GM19035 (cell line): ENCODE measurements around the gene IL2RA.

Experiments used
- ATAC-seq: cut with Tn5 transposase; IDR thresholded peaks from one replicate; pipeline ENCODE4 v1.9.1; 2021; ENCODE audit not compliant: unreplicated experiment

IL2RA gene

GRCh38 chr10:5988336-5988920, 73.7 kb downstream of the IL2RA start:
- no peak for ATAC-seq

- no peak for ATAC-seq
Measured at GRCh38 chr10:5987747-5988146, 74.4 kb downstream of the IL2RA start.

- ATAC-seq: no peak
Measured at GRCh38 chr10:5985029-5985428, 77.1 kb downstream of the IL2RA start.

- no peak for ATAC-seq
Measured at GRCh38 chr10:5983774-5984173, 78.4 kb downstream of the IL2RA start.

GRCh38 chr10:5981529-5981928, 80.6 kb downstream of the IL2RA start:
- ATAC-seq: no peak

GRCh38 chr10:5978230-5978489, 84.0 kb downstream of the IL2RA start:
- no peak for ATAC-seq

GRCh38 chr10:5977471-5978229, 84.5 kb downstream of the IL2RA start, which contains the start of gene IL15RA:
Gene IL15RA (minus strand): TSS chr10:5977543. CDS start chr10:5977492, 51 bp downstream.
- peak; percentile 64 for ATAC-seq

GRCh38 chr10:5976512-5977470, 85.4 kb downstream of the IL2RA start:
- ATAC-seq: peak; percentile 15

- peak; percentile 53 for ATAC-seq
Measured at GRCh38 chr10:5975641-5976473, 86.3 kb downstream of the IL2RA start.

GRCh38 chr10:5973069-5973468, 89.1 kb downstream of the IL2RA start:
- no peak for ATAC-seq

- no peak for ATAC-seq
Measured at GRCh38 chr10:5971886-5972285, 90.3 kb downstream of the IL2RA start.

- no peak for ATAC-seq
Measured at GRCh38 chr10:5971315-5971832, 90.8 kb downstream of the IL2RA start.

GRCh38 chr10:5970527-5970926, 91.6 kb downstream of the IL2RA start:
- no peak for ATAC-seq

- ATAC-seq: no peak
Measured at GRCh38 chr10:5970066-5970465, 92.1 kb downstream of the IL2RA start.

- no peak for ATAC-seq
Measured at GRCh38 chr10:5968681-5969453, 93.3 kb downstream of the IL2RA start.

- no peak for ATAC-seq
Measured at GRCh38 chr10:5968037-5968680, 94.0 kb downstream of the IL2RA start.

- no peak for ATAC-seq
Measured at GRCh38 chr10:5965266-5965665, 96.9 kb downstream of the IL2RA start.

GRCh38 chr10:5964736-5965135, 97.4 kb downstream of the IL2RA start:
- ATAC-seq: no peak

GRCh38 chr10:5963591-5963990, 98.6 kb downstream of the IL2RA start:
- no peak for ATAC-seq
